Measurements from ENCODE around the gene APEH. TPM values are rescaled to one million over a fixed set of nuclear protein-coding genes. Genes with fewer than 3 reads are reported as not detected.

The APEH gene
- total and polyA plus RNA-seq, 4 donors: 25.2 to 119 (median 69.2) TPM

GRCh38 chr3:49662021-49662420 lies 12.1 kb upstream of the APEH start:
- H3K27me3 ChIP-seq (ENCODE audit: control insufficient read depth in 3 of 3, insufficient read depth in 3 of 3, low read length in 2 of 3): no peaks in the 10 kb centered on the region
- no peak overlapping the region for H3K27ac ChIP-seq (ENCODE audit: low read depth in 1 of 2, low read length in 1 of 2)
- 92 to 95% methylated on average over 22 of the region's 22 CpGs for WGBS, 2 donors
- DNase-seq (no peak), ATAC-seq (ENCODE audit: insufficient read depth, low FRiP score) (no peak)
- H3K9me3 ChIP-seq (ENCODE audit: control insufficient read depth in 4 of 4, insufficient read depth in 3 of 4, low read length in 3 of 4): peaks cover 0 to 1% (median 0%) of the 10 kb centered on the region in 4 donors
- no peaks in the 10 kb centered on the region for H3K36me3 ChIP-seq (ENCODE audit: control insufficient read depth in 4 of 4, insufficient read depth in 4 of 4, low read length in 4 of 4)
- H3K9ac ChIP-seq (ENCODE audit: insufficient read depth in 1 of 2, low read length in 2 of 2): no peak overlapping the region
- no peak overlapping the region for H3K4me3 ChIP-seq
- TF ChIP-seq CTCF (IDR thresholded peaks at IDR 0.05; ENCODE audit: control extremely low read depth, extremely low read depth): no peak
- H3K4me1 ChIP-seq (ENCODE audit: control insufficient read depth in 5 of 5, insufficient read depth in 5 of 5, low read length in 5 of 5): no peaks in the 10 kb centered on the region

GRCh38 chr3:49662720-49663413 lies 11.3 kb upstream of the APEH start:
- H3K4me3 ChIP-seq: no peak overlapping the region
- no peak overlapping the region for H3K27ac ChIP-seq (ENCODE audit: low read depth in 1 of 2, low read length in 1 of 2)
- H3K4me1 ChIP-seq (ENCODE audit: control insufficient read depth in 5 of 5, insufficient read depth in 5 of 5, low read length in 5 of 5): no peaks in the 10 kb centered on the region
- no peaks in the 10 kb centered on the region for H3K36me3 ChIP-seq (ENCODE audit: control insufficient read depth in 4 of 4, insufficient read depth in 4 of 4, low read length in 4 of 4)
- 95 to 98% methylated on average over 34 of the region's 34 CpGs for WGBS, 2 donors
- no peak overlapping the region for H3K9ac ChIP-seq (ENCODE audit: insufficient read depth in 1 of 2, low read length in 2 of 2)
- no peak for ATAC-seq (ENCODE audit: insufficient read depth, low FRiP score)
- no peak for TF ChIP-seq CTCF (IDR thresholded peaks at IDR 0.05; ENCODE audit: control extremely low read depth, extremely low read depth)
- no peak for DNase-seq
- no peaks in the 10 kb centered on the region for H3K9me3 ChIP-seq (ENCODE audit: control insufficient read depth in 4 of 4, insufficient read depth in 3 of 4, low read length in 3 of 4)
- H3K27me3 ChIP-seq (ENCODE audit: control insufficient read depth in 3 of 3, insufficient read depth in 3 of 3, low read length in 2 of 3): no peaks in the 10 kb centered on the region

- no peaks in the 10 kb centered on the region for H3K4me1 ChIP-seq (ENCODE audit: control insufficient read depth in 5 of 5, insufficient read depth in 5 of 5, low read length in 5 of 5)
- no peaks in the 10 kb centered on the region for H3K9me3 ChIP-seq (ENCODE audit: control insufficient read depth in 4 of 4, insufficient read depth in 3 of 4, low read length in 3 of 4)
- no peaks in the 10 kb centered on the region for H3K36me3 ChIP-seq (ENCODE audit: control insufficient read depth in 4 of 4, insufficient read depth in 4 of 4, low read length in 4 of 4)
- H3K27me3 ChIP-seq (ENCODE audit: control insufficient read depth in 3 of 3, insufficient read depth in 3 of 3, low read length in 2 of 3): no peaks in the 10 kb centered on the region
- no peak overlapping the region for H3K9ac ChIP-seq (ENCODE audit: insufficient read depth in 1 of 2, low read length in 2 of 2)
- no peak for TF ChIP-seq CTCF (IDR thresholded peaks at IDR 0.05; ENCODE audit: control extremely low read depth, extremely low read depth)
- DNase-seq (no peak), ATAC-seq (ENCODE audit: insufficient read depth, low FRiP score) (no peak)
- no peak overlapping the region for H3K4me3 ChIP-seq
- no peak overlapping the region for H3K27ac ChIP-seq (ENCODE audit: low read depth in 1 of 2, low read length in 1 of 2)
- 100% methylated on average over 1 of the region's 1 CpG for WGBS, 2 donors
Observed at GRCh38 chr3:49663831-49664230, 10.3 kb upstream of the APEH start.

- Histone ChIP-seq H3K9ac (ENCODE audit: insufficient read depth in 1 of 2, low read length in 2 of 2) (no peak overlapping the region), H3K27ac (ENCODE audit: low read depth in 1 of 2, low read length in 1 of 2) (no peak overlapping the region), H3K4me1 (ENCODE audit: control insufficient read depth in 5 of 5, insufficient read depth in 5 of 5, low read length in 5 of 5) (no peaks in the 10 kb centered on the region), H3K27me3 (ENCODE audit: control insufficient read depth in 3 of 3, insufficient read depth in 3 of 3, low read length in 2 of 3) (no peaks in the 10 kb centered on the region), H3K36me3 (ENCODE audit: control insufficient read depth in 4 of 4, insufficient read depth in 4 of 4, low read length in 4 of 4) (no peaks in the 10 kb centered on the region), H3K4me3 (no peak overlapping the region), H3K9me3 (ENCODE audit: control insufficient read depth in 4 of 4, insufficient read depth in 3 of 4, low read length in 3 of 4) (no peaks in the 10 kb centered on the region)
- ATAC-seq (ENCODE audit: insufficient read depth, low FRiP score) (no peak), DNase-seq (no peak)
- no peak for TF ChIP-seq CTCF (IDR thresholded peaks at IDR 0.05; ENCODE audit: control extremely low read depth, extremely low read depth)
- WGBS, 2 donors: 91 to 94% methylated on average over 11 of the region's 11 CpGs
Observed at GRCh38 chr3:49664300-49664699, 9.9 kb upstream of the APEH start.

All from lung (tissue), 12 donors.